Left ventricle myocardium inferior (tissue), 1 donor: ENCODE measurements around the gene TMEM80. TPM values are rescaled to one million over a fixed set of nuclear protein-coding genes. Genes with fewer than 3 reads are reported as not detected.

Source experiments
- DNase-seq: peaks from one replicate; pipeline ENCODE4 v3.0.0-alpha.2; 2020
- H3K27ac ChIP-seq: fragments of 200-600 bp; replicated peaks from 2 replicates; pipeline ENCODE4 v1.8.0; 2021
- H3K27me3 ChIP-seq: fragments of 200-600 bp; 2 replicates; pipeline ENCODE4 v1.8.0; 2021; ENCODE audit warnings: low read depth
- H3K36me3 ChIP-seq: fragments of 200-600 bp; 2 replicates; pipeline ENCODE4 v1.8.0; 2021
- H3K4me1 ChIP-seq: fragments of 200-600 bp; 2 replicates; pipeline ENCODE4 v1.8.0; 2021
- H3K4me3 ChIP-seq: fragments of 200-600 bp; 2 replicates; pipeline ENCODE4 v1.8.0; 2021; ENCODE audit warnings: mild to moderate bottlenecking, moderate library complexity
- H3K9me3 ChIP-seq: fragments of 200-600 bp; replicated peaks from 2 replicates; pipeline ENCODE4 v1.8.0; 2021
- intact Hi-C: fragments of 100-400 bp; cut with micrococcal nuclease; formaldehyde crosslinking; loops from one replicate; pipeline ENCODE4 v1.11.0; 2022
- total RNA-seq: library from RNA; stranded (reverse); fragmentation: NEBNext Ultra II Directional; extraction: Animal tissue kit (Norgen Biotek cat#: 25700); gene quantifications from one replicate; pipeline ENCODE4 v1.2.1, GENCODE V29; 2021
- TF ChIP-seq, protein P1 (sequence below): fragments of 200-600 bp; IDR thresholded peaks from 2 replicates; pipeline ENCODE4 v1.8.0; 2021; ENCODE audit warnings: antibody characterized with exemption, mild to moderate bottlenecking, borderline replicate concordance
- donor health status: DM: no; HTN: yes; CAD: no; lungs with severe emphysema.

Gene TMEM80
- total RNA-seq, 1 donor from 2014 or later, result 10.3 TPM

DNA sequence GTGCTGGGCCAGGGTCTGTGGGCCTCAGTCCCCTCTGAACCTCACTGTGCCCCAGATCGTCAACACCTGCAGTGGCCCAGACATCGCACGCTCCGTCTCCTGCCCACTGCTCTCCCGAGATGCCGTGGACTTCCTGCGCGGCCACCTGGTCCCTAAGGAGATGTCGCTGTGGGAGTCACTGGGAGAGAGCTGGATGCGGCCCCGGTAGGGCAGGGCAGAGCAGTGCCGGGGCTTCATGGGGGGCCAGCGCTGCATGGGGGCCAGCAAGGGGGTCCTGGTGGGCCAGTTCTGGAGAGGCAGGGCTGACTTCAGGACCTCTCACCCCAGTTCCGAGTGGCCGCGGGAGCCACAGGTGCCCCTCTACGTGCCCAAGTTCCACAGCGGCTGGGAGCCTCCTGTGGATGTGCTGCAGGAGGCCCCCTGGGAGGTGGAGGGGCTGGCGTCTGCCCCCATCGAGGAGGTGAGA is 26.8 kb downstream of the TMEM80 start:
- no peaks in the 10 kb centered on the region for H3K9me3 ChIP-seq
- TF ChIP-seq, protein P1, sequence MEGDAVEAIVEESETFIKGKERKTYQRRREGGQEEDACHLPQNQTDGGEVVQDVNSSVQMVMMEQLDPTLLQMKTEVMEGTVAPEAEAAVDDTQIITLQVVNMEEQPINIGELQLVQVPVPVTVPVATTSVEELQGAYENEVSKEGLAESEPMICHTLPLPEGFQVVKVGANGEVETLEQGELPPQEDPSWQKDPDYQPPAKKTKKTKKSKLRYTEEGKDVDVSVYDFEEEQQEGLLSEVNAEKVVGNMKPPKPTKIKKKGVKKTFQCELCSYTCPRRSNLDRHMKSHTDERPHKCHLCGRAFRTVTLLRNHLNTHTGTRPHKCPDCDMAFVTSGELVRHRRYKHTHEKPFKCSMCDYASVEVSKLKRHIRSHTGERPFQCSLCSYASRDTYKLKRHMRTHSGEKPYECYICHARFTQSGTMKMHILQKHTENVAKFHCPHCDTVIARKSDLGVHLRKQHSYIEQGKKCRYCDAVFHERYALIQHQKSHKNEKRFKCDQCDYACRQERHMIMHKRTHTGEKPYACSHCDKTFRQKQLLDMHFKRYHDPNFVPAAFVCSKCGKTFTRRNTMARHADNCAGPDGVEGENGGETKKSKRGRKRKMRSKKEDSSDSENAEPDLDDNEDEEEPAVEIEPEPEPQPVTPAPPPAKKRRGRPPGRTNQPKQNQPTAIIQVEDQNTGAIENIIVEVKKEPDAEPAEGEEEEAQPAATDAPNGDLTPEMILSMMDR, result no peak
- no peak overlapping the region for H3K27ac ChIP-seq
- H3K4me1 ChIP-seq, result peaks cover 31% of the 10 kb centered on the region
- intact Hi-C loops, result loop anchor here (10.0 kb wide), 1 partner anchor 58 kb away; no protein-coding TSS in a partner anchor
- no peak overlapping the region for H3K4me3 ChIP-seq
- no peak for DNase-seq
- H3K36me3 ChIP-seq, result no peaks in the 10 kb centered on the region
- peaks cover 84% of the 10 kb centered on the region for H3K27me3 ChIP-seq

DNA sequence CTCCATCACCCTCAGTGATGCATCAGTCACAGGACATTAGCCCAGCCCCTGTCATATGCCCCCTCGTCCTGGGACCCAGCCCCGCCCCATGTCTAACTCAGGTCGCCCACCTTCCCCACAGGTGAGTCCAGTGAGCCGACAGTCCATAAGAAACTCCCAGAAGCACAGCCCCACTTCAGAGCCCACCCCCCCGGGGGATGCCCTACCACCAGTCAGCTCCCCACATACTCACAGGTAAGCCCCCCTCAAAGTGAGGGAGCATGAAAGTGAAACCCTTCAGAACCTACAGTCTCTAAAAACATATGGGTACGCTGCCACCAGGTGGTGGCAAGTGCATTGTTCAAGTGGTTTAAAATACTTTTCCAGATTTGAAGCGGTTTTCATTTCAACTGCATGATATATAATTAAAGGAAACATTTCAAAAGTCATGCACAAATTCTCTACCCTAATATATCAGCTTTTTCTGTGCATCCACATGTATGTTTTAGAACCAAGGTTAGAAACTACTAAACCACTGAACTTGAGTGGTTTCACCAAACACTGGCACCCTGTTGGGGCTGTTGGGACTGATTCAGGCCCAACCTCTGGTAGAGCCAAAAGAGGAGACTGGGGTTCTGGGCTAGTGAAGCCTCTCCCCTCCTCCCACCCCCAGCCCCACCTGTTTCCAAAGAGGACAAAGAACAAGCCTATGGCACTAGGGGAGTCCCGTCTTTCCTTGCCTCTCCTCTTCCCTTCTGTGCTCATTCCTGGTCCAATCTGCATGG is 27.7 kb downstream of the TMEM80 start:
- DNase-seq, result no peak
- Histone ChIP-seq H3K36me3 (no peaks in the 10 kb centered on the region), H3K4me1 (peaks cover 39% of the 10 kb centered on the region), H3K4me3 (no peak overlapping the region), H3K27ac (no peak overlapping the region), H3K27me3 (peaks cover 92% of the 10 kb centered on the region), H3K9me3 (no peaks in the 10 kb centered on the region)
- intact Hi-C loops, result loop anchor here (10.0 kb wide), 1 partner anchor 59 kb away; no protein-coding TSS in a partner anchor
- TF ChIP-seq, protein P1, result peak; percentile 67

DNA sequence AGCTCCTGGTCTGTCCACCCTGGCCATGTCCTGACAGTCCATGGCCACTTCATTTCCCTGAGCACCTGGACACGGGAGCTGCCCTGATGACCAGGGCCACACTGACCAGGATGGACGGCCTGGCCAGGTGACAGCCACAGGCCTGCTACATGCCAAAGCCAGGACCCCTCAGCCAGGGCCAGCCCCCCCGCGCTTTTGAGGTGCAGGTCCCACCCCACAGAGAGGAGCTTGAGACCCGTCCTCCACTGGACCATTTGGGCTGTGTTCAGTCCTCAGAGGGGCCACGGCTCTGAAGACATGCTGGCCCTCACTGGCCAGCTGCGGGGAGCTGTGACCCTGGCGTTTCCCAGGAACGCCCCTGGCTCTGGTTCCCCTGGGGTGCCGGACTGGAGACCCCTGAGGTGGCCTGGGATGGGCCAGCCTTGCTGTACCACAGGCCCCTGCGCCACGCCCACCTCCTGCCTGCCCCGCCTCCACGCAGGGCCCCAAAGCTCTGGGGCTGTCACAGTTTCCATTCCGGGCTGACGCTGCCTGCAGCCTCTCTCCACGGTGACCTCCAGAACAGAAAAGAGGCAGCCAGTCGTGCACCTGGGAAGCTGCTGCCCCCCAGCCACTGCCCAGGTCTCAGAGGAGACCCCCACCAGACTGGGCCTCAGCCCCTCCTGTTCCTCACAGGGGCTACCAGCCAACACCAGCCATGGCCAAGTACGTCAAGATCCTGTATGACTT is 28.6 kb downstream of the TMEM80 start:
- peaks cover 42% of the 10 kb centered on the region for H3K4me1 ChIP-seq
- intact Hi-C loops, result loop anchor here (10.0 kb wide), 1 partner anchor 59 kb away; no protein-coding TSS in a partner anchor

DNA sequence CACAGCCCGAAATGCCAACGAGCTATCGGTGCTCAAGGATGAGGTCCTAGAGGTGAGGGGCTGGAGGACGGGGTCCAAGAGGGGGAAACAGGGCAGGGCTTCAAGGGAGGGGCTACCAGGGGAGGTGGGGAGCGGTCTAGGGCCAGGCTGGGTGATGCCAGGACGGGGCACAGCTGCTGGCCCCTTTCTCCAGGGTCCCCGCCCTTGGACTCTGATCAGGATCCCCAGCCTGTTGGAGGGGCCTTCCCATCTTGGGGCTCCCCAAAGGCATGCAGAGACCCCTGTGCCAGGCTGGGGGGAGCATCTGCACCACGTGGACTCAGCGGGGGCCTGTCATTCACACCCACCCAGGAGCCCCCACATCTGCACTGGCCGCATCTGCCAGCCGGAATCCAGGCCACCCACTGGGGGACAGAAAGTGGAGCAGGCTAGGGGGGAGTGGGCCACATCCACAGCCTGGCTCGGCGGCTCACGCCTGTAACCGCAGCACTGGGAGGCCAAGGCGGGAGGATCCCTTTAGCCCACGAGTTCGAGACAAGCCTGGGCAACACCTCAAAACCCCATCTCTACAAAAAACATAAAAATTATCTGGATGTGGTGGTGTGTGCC is 29.3 kb downstream of the TMEM80 start:
- no peak overlapping the region for H3K27ac ChIP-seq
- H3K4me1 ChIP-seq, result peaks cover 42% of the 10 kb centered on the region
- peaks cover 91% of the 10 kb centered on the region for H3K27me3 ChIP-seq
- TF ChIP-seq, protein P1, result no peak
- intact Hi-C loops, result loop anchor here (10.0 kb wide), 1 partner anchor 60 kb away; no protein-coding TSS in a partner anchor
- H3K36me3 ChIP-seq, result no peaks in the 10 kb centered on the region
- no peaks in the 10 kb centered on the region for H3K9me3 ChIP-seq
- DNase-seq, result no peak
- no peak overlapping the region for H3K4me3 ChIP-seq

More for the DNA sequence above, 28.6 kb downstream of the TMEM80 start:
- TF ChIP-seq, protein P1, result no peak
- Histone ChIP-seq H3K27ac (no peak overlapping the region), H3K27me3 (peaks cover 93% of the 10 kb centered on the region), H3K4me3 (no peak overlapping the region), H3K9me3 (no peaks in the 10 kb centered on the region), H3K36me3 (no peaks in the 10 kb centered on the region)
- no peak for DNase-seq

DNA sequence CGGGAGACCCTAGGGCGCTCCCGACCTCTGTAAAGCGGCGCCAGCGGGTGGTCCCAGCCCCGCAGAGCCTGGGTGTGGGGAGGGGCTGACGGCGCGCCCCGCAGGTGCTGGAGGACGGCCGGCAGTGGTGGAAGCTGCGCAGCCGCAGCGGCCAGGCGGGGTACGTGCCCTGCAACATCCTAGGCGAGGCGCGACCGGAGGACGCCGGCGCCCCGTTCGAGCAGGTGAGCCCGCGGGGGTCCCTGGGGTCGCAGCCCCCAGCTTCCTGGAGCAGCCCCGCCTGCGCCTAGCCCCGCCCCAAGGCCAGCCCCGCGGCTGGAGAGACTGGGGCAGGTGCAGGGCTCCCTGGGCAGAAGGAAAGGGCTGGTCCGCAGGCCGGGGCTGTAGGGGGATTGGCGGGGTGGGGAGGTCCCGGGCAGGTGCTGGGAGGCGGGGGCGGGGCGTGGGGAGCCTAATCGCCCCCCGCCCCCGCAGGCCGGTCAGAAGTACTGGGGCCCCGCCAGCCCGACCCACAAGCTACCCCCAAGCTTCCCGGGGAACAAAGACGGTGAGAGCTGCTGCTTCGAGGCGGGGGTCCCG is 30.1 kb downstream of the TMEM80 start:
- peak overlapping the region; percentile 53 for H3K4me3 ChIP-seq
- no peak for DNase-seq
- intact Hi-C loops, result loop anchor here (10.0 kb wide), 1 partner anchor 61 kb away; no protein-coding TSS in a partner anchor
- H3K9me3 ChIP-seq, result no peaks in the 10 kb centered on the region
- H3K36me3 ChIP-seq, result no peaks in the 10 kb centered on the region
- H3K27ac ChIP-seq, result no peak overlapping the region
- H3K27me3 ChIP-seq, result peaks cover 87% of the 10 kb centered on the region
- H3K4me1 ChIP-seq, result peaks cover 39% of the 10 kb centered on the region
- TF ChIP-seq, protein P1, result no peak
